Measurements from ENCODE around the gene RNLS.

- TF ChIP-seq, protein P1, sequence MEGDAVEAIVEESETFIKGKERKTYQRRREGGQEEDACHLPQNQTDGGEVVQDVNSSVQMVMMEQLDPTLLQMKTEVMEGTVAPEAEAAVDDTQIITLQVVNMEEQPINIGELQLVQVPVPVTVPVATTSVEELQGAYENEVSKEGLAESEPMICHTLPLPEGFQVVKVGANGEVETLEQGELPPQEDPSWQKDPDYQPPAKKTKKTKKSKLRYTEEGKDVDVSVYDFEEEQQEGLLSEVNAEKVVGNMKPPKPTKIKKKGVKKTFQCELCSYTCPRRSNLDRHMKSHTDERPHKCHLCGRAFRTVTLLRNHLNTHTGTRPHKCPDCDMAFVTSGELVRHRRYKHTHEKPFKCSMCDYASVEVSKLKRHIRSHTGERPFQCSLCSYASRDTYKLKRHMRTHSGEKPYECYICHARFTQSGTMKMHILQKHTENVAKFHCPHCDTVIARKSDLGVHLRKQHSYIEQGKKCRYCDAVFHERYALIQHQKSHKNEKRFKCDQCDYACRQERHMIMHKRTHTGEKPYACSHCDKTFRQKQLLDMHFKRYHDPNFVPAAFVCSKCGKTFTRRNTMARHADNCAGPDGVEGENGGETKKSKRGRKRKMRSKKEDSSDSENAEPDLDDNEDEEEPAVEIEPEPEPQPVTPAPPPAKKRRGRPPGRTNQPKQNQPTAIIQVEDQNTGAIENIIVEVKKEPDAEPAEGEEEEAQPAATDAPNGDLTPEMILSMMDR (IDR thresholded peaks at IDR 0.05 in 2 of 3, conservative IDR thresholded peaks at IDR 0.05 in 1 of 3; ENCODE audit: borderline replicate concordance in 1 of 3, insufficient read depth in 1 of 3, low read depth in 2 of 3, low read length in 2 of 3), result no peak
- no peak for TF ChIP-seq ZFX (IDR thresholded peaks at IDR 0.05)
- no peak for TF ChIP-seq MAX (IDR thresholded peaks at IDR 0.05)
- TF ChIP-seq POLR2A (IDR thresholded peaks at IDR 0.05; ENCODE audit: borderline replicate concordance, extremely low read depth, insufficient read depth, insufficient read length), result no peak
- no peak for TF ChIP-seq TCF7L2 (IDR thresholded peaks at IDR 0.05; ENCODE audit: borderline replicate concordance, extremely low read depth, insufficient read depth, insufficient read length)
These were observed 304.2 kb downstream of the RNLS start for GRCh38 chr10:88278912-88279311.

All from HCT116 (cell line).